H1 (cell line): Measurements from ENCODE around the gene MFAP4. TPM values are rescaled to one million over a fixed set of nuclear protein-coding genes. Genes with fewer than 3 reads are reported as not detected.

Experiments
- CTCF ChIA-PET: fragments of 300-600 bp; sonication (Branson Sonifier 250); formaldehyde crosslinking; loops from one replicate; lab custom pipeline; 2021; ENCODE audit not compliant: partially characterized antibody; lab: Charles Lee
- POLR2A ChIA-PET: fragments of 300-600 bp; sonication (Branson Sonifier 250); formaldehyde crosslinking; loops from one replicate; lab custom pipeline; 2021; ENCODE audit warnings: inconsistent platforms; ENCODE audit not compliant: partially characterized antibody; lab: Charles Lee
- DNase-seq, 2 experiments: peaks; one replicate each; pipeline versions ENCODE4 v3.0.0 to v3.0.0-alpha.2; 2010 to 2022; ENCODE audit warnings: low spot score in 2 of 2, low read depth in 1 of 2, mixed read lengths in 1 of 2
- FAIRE-seq: peaks from 2 replicates; lab custom pipeline; 2011; peaks lifted over from hg19 to GRCh38; lab: Jason Lieb, UNC
- H2AFZ ChIP-seq: 2 replicates; pipeline ENCODE4 v1.8.1; 2012; ENCODE audit warnings: low read length, inconsistent platforms
- H2AK5ac ChIP-seq: 2 replicates; pipeline ENCODE4 v1.6.1; 2013; ENCODE audit warnings: low read depth, low read length
- H2BK120ac ChIP-seq: replicated peaks from 2 replicates; pipeline ENCODE3; 2013; ENCODE audit warnings: low read depth, low read length, inconsistent platforms
- H2BK12ac ChIP-seq: 2 replicates; pipeline ENCODE4 v1.6.1; 2013; ENCODE audit warnings: low read depth, low read length
- H2BK15ac ChIP-seq: 2 replicates; pipeline ENCODE4 v1.6.1; 2013; ENCODE audit warnings: low read length
- H2BK20ac ChIP-seq: 2 replicates; pipeline ENCODE4 v1.6.1; 2013; ENCODE audit warnings: low read length
- H2BK5ac ChIP-seq: 2 replicates; pipeline ENCODE4 v1.6.1; 2013; ENCODE audit warnings: low read depth, low read length
- H3K14ac ChIP-seq: 2 replicates; pipeline ENCODE4 v1.6.1; 2013; ENCODE audit warnings: inconsistent platforms; ENCODE audit not compliant: insufficient read length
- H3K18ac ChIP-seq: 2 replicates; pipeline ENCODE4 v1.6.1; 2013; ENCODE audit warnings: low read length; ENCODE audit errors: extremely low read depth
- H3K23ac ChIP-seq: 2 replicates; pipeline ENCODE4 v1.6.1; 2013; ENCODE audit warnings: inconsistent platforms; ENCODE audit not compliant: insufficient read length
- H3K23me2 ChIP-seq: 2 replicates; pipeline ENCODE4 v1.6.1; 2013; ENCODE audit warnings: low read depth, low read length
- H3K27ac ChIP-seq: 2 replicates; pipeline ENCODE4 v1.6.1; 2011; ENCODE audit warnings: low read depth, low read length, inconsistent platforms
- H3K27me3 ChIP-seq, 4 experiments: replicated peaks in 1 of 4; 1 replicate in 1 of 4; 2 replicates in 3 of 4; pipeline versions ENCODE4 v1.6.1 to v1.8.1; 2011 to 2013; ENCODE audit warnings: low read length in 3 of 4, mild to moderate bottlenecking in 3 of 4, inconsistent platforms in 2 of 4, mixed read lengths in 2 of 4, moderate library complexity in 1 of 4; ENCODE audit not compliant: control insufficient read depth in 3 of 4, insufficient read depth in 3 of 4; ENCODE audit errors: extremely low read depth in 1 of 4
- H3K36me3 ChIP-seq, 4 experiments: 2 replicates each; pipeline versions ENCODE4 v1.6.1 to v1.8.1; 2011 to 2013; ENCODE audit warnings: mild to moderate bottlenecking in 4 of 4, low read length in 3 of 4, moderate library complexity in 2 of 4, control low read depth in 1 of 4, inconsistent platforms in 1 of 4; ENCODE audit not compliant: insufficient read depth in 4 of 4, control insufficient read depth in 2 of 4
- H3K4ac ChIP-seq: replicated peaks from 2 replicates; pipeline ENCODE3; 2013; ENCODE audit warnings: low read length, low read depth, mixed read lengths, inconsistent platforms; ENCODE audit not compliant: insufficient read length
- H3K4me1 ChIP-seq, 4 experiments: replicated peaks in 1 of 4; 1 replicate in 1 of 4; 2 replicates in 3 of 4; pipeline versions ENCODE4 v1.6.1 to v1.8.1; 2011 to 2013; ENCODE audit warnings: low read length in 3 of 4, inconsistent platforms in 2 of 4, mixed read lengths in 1 of 4; ENCODE audit not compliant: insufficient read depth in 4 of 4, control insufficient read depth in 3 of 4
- H3K4me2 ChIP-seq, 2 experiments: 2 replicates each; pipeline versions ENCODE4 v1.6.1 to v1.8.1; 2011 to 2013; ENCODE audit warnings: low read depth in 2 of 2, low read length in 2 of 2, control low read depth in 1 of 2, inconsistent platforms in 1 of 2, mild to moderate bottlenecking in 1 of 2; ENCODE audit not compliant: insufficient read depth in 1 of 2
- H3K4me3 ChIP-seq, 4 experiments: fragments of 200-600, 300-600 bp in 1 of 4; sonication (generic), shearing (Covaris generic), sonication (Bioruptor Twin) in 1 of 4; 2 replicates each; pipeline versions ENCODE4 v1.5.1 to v1.8.1; 2011 to 2016; ENCODE audit warnings: low read length in 4 of 4, low read depth in 3 of 4, control low read depth in 2 of 4, inconsistent platforms in 2 of 4, mild to moderate bottlenecking in 2 of 4, mixed read lengths in 1 of 4, moderate library complexity in 1 of 4; ENCODE audit not compliant: insufficient read depth in 2 of 4; ENCODE audit errors: extremely low read depth in 1 of 4
- H3K56ac ChIP-seq: replicated peaks from 2 replicates; pipeline ENCODE3; 2013; ENCODE audit warnings: low read depth, mild to moderate bottlenecking, mixed read lengths, low read length, inconsistent platforms; ENCODE audit not compliant: insufficient read length
- H3K79me1 ChIP-seq: 2 replicates; pipeline ENCODE4 v1.6.1; 2013; ENCODE audit warnings: low read depth, low read length, control low read depth
- H3K79me2 ChIP-seq, 2 experiments: 2 replicates each; pipeline versions ENCODE4 v1.6.1 to v1.8.1; 2012 to 2013; ENCODE audit warnings: low read length in 2 of 2, mild to moderate bottlenecking in 2 of 2, inconsistent platforms in 1 of 2; ENCODE audit not compliant: insufficient read depth in 2 of 2, control insufficient read depth in 1 of 2
- H3K9ac ChIP-seq, 4 experiments: replicated peaks in 1 of 4; 1 replicate in 1 of 4; 2 replicates in 3 of 4; pipeline versions ENCODE4 v1.6.1 to v1.8.1; 2011 to 2013; ENCODE audit warnings: low read depth in 3 of 4, low read length in 3 of 4, control low read depth in 2 of 4, mild to moderate bottlenecking in 2 of 4, moderate library complexity in 2 of 4, inconsistent platforms in 1 of 4; ENCODE audit errors: extremely low read depth in 1 of 4
- H3K9me3 ChIP-seq, 2 experiments: 2 replicates each; pipeline versions ENCODE4 v1.6.1 to v1.8.1; 2012 to 2013; ENCODE audit warnings: mild to moderate bottlenecking in 2 of 2, moderate library complexity in 2 of 2, control low read depth in 1 of 2, inconsistent platforms in 1 of 2, low read depth in 1 of 2, low read length in 1 of 2, mixed read lengths in 1 of 2; ENCODE audit not compliant: insufficient read depth in 2 of 2
- H4K20me1 ChIP-seq, 2 experiments: replicated peaks in 1 of 2; 2 replicates each; pipeline versions ENCODE3 to v1.8.1; 2011 to 2013; ENCODE audit warnings: inconsistent platforms in 2 of 2, low read length in 2 of 2, mild to moderate bottlenecking in 1 of 2; ENCODE audit not compliant: insufficient read depth in 2 of 2, control insufficient read depth in 1 of 2
- H4K5ac ChIP-seq: 2 replicates; pipeline ENCODE4 v1.6.1; 2013; ENCODE audit warnings: low read length, low read depth, mixed read lengths, inconsistent platforms; ENCODE audit not compliant: insufficient read length
- H4K8ac ChIP-seq: 2 replicates; pipeline ENCODE4 v1.8.0; 2013; ENCODE audit warnings: mild to moderate bottlenecking, moderate library complexity, low read length, inconsistent platforms; ENCODE audit not compliant: insufficient read depth; ENCODE audit errors: extremely low read depth
- H4K91ac ChIP-seq: replicated peaks from 2 replicates; pipeline ENCODE3; 2013; ENCODE audit warnings: low read length, mixed read lengths, inconsistent platforms; ENCODE audit not compliant: insufficient read length
- CTCF ChIP-seq, 3 experiments: IDR thresholded peaks; 1 replicate in 2 of 3; 2 replicates in 1 of 3; pipeline versions ENCODE4 v1.5.1 to v1.6.1; 2011; ENCODE audit warnings: low read length in 3 of 3, mild to moderate bottlenecking in 3 of 3, inconsistent platforms in 2 of 3, low read depth in 1 of 3, moderate library complexity in 1 of 3; ENCODE audit not compliant: insufficient read depth in 1 of 3; ENCODE audit errors: control extremely low read depth in 1 of 3
- RAD21 ChIP-seq, 2 experiments: IDR thresholded peaks in 1 of 2; conservative IDR thresholded peaks in 1 of 2; 2 replicates each; pipeline ENCODE4 v1.6.1; 2011; ENCODE audit warnings: low read depth in 2 of 2, low read length in 2 of 2, improper control_type of control experiment in 1 of 2, inconsistent platforms in 1 of 2, mild to moderate bottlenecking in 1 of 2, moderate library complexity in 1 of 2
- TCF12 ChIP-seq: IDR thresholded peaks from 2 replicates; pipeline ENCODE4 v1.6.1; 2011; ENCODE audit warnings: low read depth, mild to moderate bottlenecking, low read length
- WGBS, 2 experiments: shearing (Covaris generic) in 1 of 2; methylation state at CpG; one replicate each; pipeline versions ENCODE4 v1.1.6 to v1.1.7; 2013 to 2015; ENCODE audit warnings: low lambda C conversion rate in 2 of 2, mixed read lengths in 2 of 2, inconsistent platforms in 1 of 2, low coverage in 1 of 2, missing lambda C conversion rate in 1 of 2; ENCODE audit not compliant: insufficient replicate concordance in 2 of 2, insufficient coverage in 1 of 2, insufficient read length in 1 of 2; ENCODE audit errors: extremely low coverage in 1 of 2, missing lambda C conversion rate in 1 of 2; 5-methylcytosine and 5-hydroxymethylcytosine counted together
- polyA plus RNA-seq, 7 experiments: library from polyadenylated mRNA; depleted of rRNA in 3 of 7; stranded (reverse) in 5 of 7; unstranded in 2 of 7; fragments of >200 nt in 5 of 7; fragments of 200-250 nt in 2 of 7; gene quantifications; 1 replicate in 5 of 7; 2 replicates in 1 of 7; 4 replicates in 1 of 7; pipeline versions ENCODE4 v1.2.1 to v1.2.3, GENCODE V29; 2011 to 2013; ENCODE audit warnings: missing spikeins in 2 of 7, mixed read lengths in 2 of 7
- total RNA-seq: library from RNA; stranded (reverse); fragmentation: NEBNext Ultra II Directional; extraction: Animal tissue kit (Norgen Biotek cat#: 25700); gene quantifications from 2 replicates; pipeline ENCODE4 v1.2.1, GENCODE V29; 2021

The MFAP4 gene
- total and polyA plus RNA-seq, 2 of the 8 experiments (the other 6 are each of a cell fraction or from before 2014, with no cell fraction given): 3.1 to 3.6 TPM

- Histone ChIP-seq H3K36me3 (no peaks in the 10 kb centered on the region), H3K14ac (no peak overlapping the region), H3K23ac (no peak overlapping the region), H2BK5ac (peak overlapping the region; percentile 1; the same call in 1 of the 2 replicates), H2BK15ac (no peak overlapping the region), H3K27ac (no peak overlapping the region), H2BK120ac (no peak overlapping the region), H2AK5ac (no peak overlapping the region), H2BK20ac (no peak overlapping the region), H3K9ac (no peak overlapping the region), H3K4ac (no peak overlapping the region), H4K20me1 (peaks cover 0 to 6% of the 10 kb centered on the region in 2 experiments), H3K4me3 (no peak overlapping the region), H3K56ac (no peak overlapping the region), H2AFZ (no peak overlapping the region), H4K91ac (no peak overlapping the region), H2BK12ac (no peak overlapping the region), H3K79me1 (no peaks in the 10 kb centered on the region), H3K18ac (no peak overlapping the region), H4K8ac (no peak overlapping the region), H3K23me2 (no peaks in the 10 kb centered on the region), H3K4me2 (no peak overlapping the region), H3K4me1 (peaks cover 4 to 25% (median 15%) of the 10 kb centered on the region in 4 experiments), H3K27me3 (no peaks in the 10 kb centered on the region), H3K79me2 (no peaks in the 10 kb centered on the region), H4K5ac (no peak overlapping the region), H3K9me3 (no peaks in the 10 kb centered on the region)
- ChIA-PET CTCF (interaction anchor here (0.6 to 9.8 kb wide), 23 partner anchors 8 to 299 kb away, joined by 3 to 70 read pairs (median 4); partner anchors contain the start of gene MAPK7), POLR2A (interaction anchor here (0.7 to 1.5 kb wide), 11 partner anchors 9 to 70 kb away, joined by 3 to 5 read pairs (median 3); partner anchors contain the start of gene MAPK7)
- TF ChIP-seq CTCF (IDR thresholded peaks at IDR 0.05; ENCODE audit: control extremely low read depth in 1 of 3, insufficient read depth in 1 of 3, low read depth in 1 of 3, low read length in 3 of 3): peak; percentile 67 to 96 (median 71)
- peak; percentile 46 to 62 for TF ChIP-seq RAD21 (IDR thresholded peaks at IDR 0.05 in 1 of 2, conservative IDR thresholded peaks at IDR 0.05 in 1 of 2; ENCODE audit: low read depth in 2 of 2, low read length in 2 of 2)
- TF ChIP-seq TCF12: no peak
- FAIRE-seq (peak; percentile 62), DNase-seq (peak; percentile 47 to 75)
- 82% methylated on average over 7 of the region's 7 CpGs; no CpG with 5 or more reads in 1 of the 2 experiments for WGBS, 2 experiments
Observed at GRCh38 chr17:19338031-19338990, 48.7 kb downstream of the MFAP4 start.
